ENCODE measurements around the gene ATP10A.

DNA sequence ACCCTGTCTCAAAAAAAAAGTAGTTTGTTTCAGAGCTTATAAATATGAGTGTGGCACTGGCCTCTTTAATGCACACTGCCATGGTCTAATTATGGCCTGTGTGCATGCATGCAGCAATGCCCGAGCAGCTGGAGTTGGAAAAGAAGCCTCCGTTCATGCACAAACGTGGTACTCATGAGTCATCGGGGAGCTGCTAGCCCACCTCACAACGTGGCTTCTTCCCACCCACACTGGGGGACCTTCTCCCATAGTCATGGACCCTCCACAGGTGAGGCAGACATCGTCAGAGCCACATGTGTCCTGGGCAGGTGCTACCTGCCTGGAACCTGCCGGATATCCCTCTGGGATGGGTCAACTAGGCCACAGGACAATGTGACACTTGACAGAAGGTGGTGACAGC, 66.7 kb downstream of the ATP10A start:
- no peak for TF ChIP-seq BACH2 (CRISPR knock-in tag; IDR thresholded peaks at IDR 0.05; ENCODE audit: borderline replicate concordance)
- no peak for TF ChIP-seq GLIS3 (CRISPR knock-in tag; IDR thresholded peaks at IDR 0.05)
- TF ChIP-seq PATZ1 (CRISPR knock-in tag; IDR thresholded peaks at IDR 0.05; ENCODE audit: borderline replicate concordance) = no peak
- TF ChIP-seq ZFP30 (CRISPR knock-in tag; IDR thresholded peaks at IDR 0.05) = no peak
- no peak for TF ChIP-seq RARB (CRISPR knock-in tag; IDR thresholded peaks at IDR 0.05)
- TF ChIP-seq ISL1 (CRISPR knock-in tag; IDR thresholded peaks at IDR 0.05) = no peak
- TF ChIP-seq, protein P1, sequence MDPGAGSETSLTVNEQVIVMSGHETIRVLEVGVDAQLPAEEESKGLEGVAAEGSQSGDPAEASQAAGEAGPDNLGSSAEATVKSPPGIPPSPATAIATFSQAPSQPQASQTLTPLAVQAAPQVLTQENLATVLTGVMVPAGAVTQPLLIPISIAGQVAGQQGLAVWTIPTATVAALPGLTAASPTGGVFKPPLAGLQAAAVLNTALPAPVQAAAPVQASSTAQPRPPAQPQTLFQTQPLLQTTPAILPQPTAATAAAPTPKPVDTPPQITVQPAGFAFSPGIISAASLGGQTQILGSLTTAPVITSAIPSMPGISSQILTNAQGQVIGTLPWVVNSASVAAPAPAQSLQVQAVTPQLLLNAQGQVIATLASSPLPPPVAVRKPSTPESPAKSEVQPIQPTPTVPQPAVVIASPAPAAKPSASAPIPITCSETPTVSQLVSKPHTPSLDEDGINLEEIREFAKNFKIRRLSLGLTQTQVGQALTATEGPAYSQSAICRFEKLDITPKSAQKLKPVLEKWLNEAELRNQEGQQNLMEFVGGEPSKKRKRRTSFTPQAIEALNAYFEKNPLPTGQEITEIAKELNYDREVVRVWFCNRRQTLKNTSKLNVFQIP (CRISPR knock-in tag; IDR thresholded peaks at IDR 0.05; ENCODE audit: borderline replicate concordance, low read depth) = no peak
